Fibroblast of gingiva (primary cell): ENCODE measurements around the gene B3GNT7.
A peak's percentile ranks its signal among the peaks of the same experiment; 100 is the strongest.
"Not testable (repeated sequence)": the region's sequence is repeated elsewhere in the genome, so short reads cannot be mapped to it uniquely, and the experiment has no call there.

Experiments
- DNase-seq: peaks from one replicate; pipeline ENCODE4 v3.0.0-alpha.2; 2011; ENCODE audit warnings: low read depth

The B3GNT7 gene

GRCh38 chr2:231395188-231396057 lies at the start of gene B3GNT7:
Gene B3GNT7, plus strand, starts transcription at chr2:231395710. Its CDS starts 94 bp downstream, at chr2:231395804.
- DNase-seq, result no peak

- no peak for DNase-seq
Observed at GRCh38 chr2:231347081-231347480, 48.4 kb upstream of the B3GNT7 start.

GRCh38 chr2:231347638-231348037 lies 47.9 kb upstream of the B3GNT7 start:
- DNase-seq, result no peak

- peak; percentile 7 for DNase-seq
Observed at GRCh38 chr2:231348173-231348572, 47.3 kb upstream of the B3GNT7 start.

GRCh38 chr2:231348704-231349373 lies 46.7 kb upstream of the B3GNT7 start:
- DNase-seq, result no peak

- not testable (repeated sequence) for DNase-seq
Observed at GRCh38 chr2:231349374-231349735, 46.2 kb upstream of the B3GNT7 start.

- no peak for DNase-seq
Observed at GRCh38 chr2:231351648-231352047, 43.9 kb upstream of the B3GNT7 start.

GRCh38 chr2:231353469-231353868 lies 42.0 kb upstream of the B3GNT7 start:
- DNase-seq, result no peak

- DNase-seq, result no peak
Observed at GRCh38 chr2:231355508-231356465, 39.7 kb upstream of the B3GNT7 start.

GRCh38 chr2:231356466-231356844 lies 39.1 kb upstream of the B3GNT7 start:
- DNase-seq, result no peak

GRCh38 chr2:231357048-231357447 lies 38.5 kb upstream of the B3GNT7 start:
- no peak for DNase-seq

- no peak for DNase-seq
Observed at GRCh38 chr2:231357931-231358330, 37.6 kb upstream of the B3GNT7 start.

- DNase-seq, result no peak
Observed at GRCh38 chr2:231359441-231359840, 36.1 kb upstream of the B3GNT7 start.

GRCh38 chr2:231359948-231360347 lies 35.6 kb upstream of the B3GNT7 start:
- DNase-seq, result no peak

GRCh38 chr2:231360401-231360800 lies 35.1 kb upstream of the B3GNT7 start:
- DNase-seq, result no peak

- DNase-seq, result no peak
Observed at GRCh38 chr2:231360881-231361371, 34.6 kb upstream of the B3GNT7 start.

GRCh38 chr2:231361701-231362554 lies 33.6 kb upstream of the B3GNT7 start:
- DNase-seq, result no peak

- DNase-seq, result no peak
Observed at GRCh38 chr2:231362555-231363184, 32.8 kb upstream of the B3GNT7 start.

GRCh38 chr2:231364061-231364460 lies 31.4 kb upstream of the B3GNT7 start:
- no peak for DNase-seq

- peak; percentile 67 for DNase-seq
Observed at GRCh38 chr2:231364961-231365810, 30.3 kb upstream of the B3GNT7 start.
